ENCODE results near the gene GPSM1. TPM values are rescaled to one million over a fixed set of nuclear protein-coding genes. Genes with fewer than 3 reads are reported as not detected.

Gene GPSM1
- total and polyA plus RNA-seq, 11 donors, result 24.1 to 80.2 (median 31.7) TPM

- H3K27me3 ChIP-seq, result no peaks in the 10 kb centered on the region
- ATAC-seq (no peak), DNase-seq (peak in 2 of 5 donors; percentile 15 to 56)
- no peak overlapping the region for H3K4me3 ChIP-seq
- TF ChIP-seq POLR2A (IDR thresholded peaks at IDR 0.05), result no peak
- WGBS, 4 donors, result 57 to 78% (median 72%) methylated on average over 15 to 25 of the region's 25 CpGs
- H3K4me1 ChIP-seq, result no peaks in the 10 kb centered on the region
- no peaks in the 10 kb centered on the region for H3K9me3 ChIP-seq
- H3K36me3 ChIP-seq, result no peaks in the 10 kb centered on the region
- intact Hi-C loops (cut with DNase I), result no loop called here
- H3K27ac ChIP-seq, result no peak overlapping the region
These were observed 30.2 kb upstream of the GPSM1 start for GRCh38 chr9:136297016-136297691.

- no peak for ATAC-seq
- Histone ChIP-seq H3K36me3 (no peaks in the 10 kb centered on the region), H3K9me3 (no peaks in the 10 kb centered on the region), H3K4me1 (no peaks in the 10 kb centered on the region), H3K27me3 (peaks cover 0 to 3% (median 0%) of the 10 kb centered on the region in 9 donors), H3K4me3 (no peak overlapping the region), H3K27ac (no peak overlapping the region)
- intact Hi-C loops (cut with DNase I), result no loop called here
- WGBS, 4 donors, result 72 to 75% (median 74%) methylated on average over 25 to 26 of the region's 26 CpGs
- peak in 2 of 5 donors; percentile 8 to 22 for DNase-seq
- TF ChIP-seq POLR2A (IDR thresholded peaks at IDR 0.05), result no peak
- TF ChIP-seq, protein P1, sequence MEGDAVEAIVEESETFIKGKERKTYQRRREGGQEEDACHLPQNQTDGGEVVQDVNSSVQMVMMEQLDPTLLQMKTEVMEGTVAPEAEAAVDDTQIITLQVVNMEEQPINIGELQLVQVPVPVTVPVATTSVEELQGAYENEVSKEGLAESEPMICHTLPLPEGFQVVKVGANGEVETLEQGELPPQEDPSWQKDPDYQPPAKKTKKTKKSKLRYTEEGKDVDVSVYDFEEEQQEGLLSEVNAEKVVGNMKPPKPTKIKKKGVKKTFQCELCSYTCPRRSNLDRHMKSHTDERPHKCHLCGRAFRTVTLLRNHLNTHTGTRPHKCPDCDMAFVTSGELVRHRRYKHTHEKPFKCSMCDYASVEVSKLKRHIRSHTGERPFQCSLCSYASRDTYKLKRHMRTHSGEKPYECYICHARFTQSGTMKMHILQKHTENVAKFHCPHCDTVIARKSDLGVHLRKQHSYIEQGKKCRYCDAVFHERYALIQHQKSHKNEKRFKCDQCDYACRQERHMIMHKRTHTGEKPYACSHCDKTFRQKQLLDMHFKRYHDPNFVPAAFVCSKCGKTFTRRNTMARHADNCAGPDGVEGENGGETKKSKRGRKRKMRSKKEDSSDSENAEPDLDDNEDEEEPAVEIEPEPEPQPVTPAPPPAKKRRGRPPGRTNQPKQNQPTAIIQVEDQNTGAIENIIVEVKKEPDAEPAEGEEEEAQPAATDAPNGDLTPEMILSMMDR (IDR thresholded peaks at IDR 0.05), result no peak
These were observed 29.3 kb upstream of the GPSM1 start for GRCh38 chr9:136297766-136298735.

GRCh38 chr9:136299116-136299515, 28.2 kb upstream of the GPSM1 start:
- H3K27ac ChIP-seq, result no peak overlapping the region
- H3K4me3 ChIP-seq, result no peak overlapping the region
- TF ChIP-seq, protein P1 (IDR thresholded peaks at IDR 0.05), result no peak
- TF ChIP-seq POLR2A (IDR thresholded peaks at IDR 0.05), result no peak
- 80 to 81% (median 81%) methylated on average over 15 to 18 of the region's 18 CpGs for WGBS, 4 donors
- H3K36me3 ChIP-seq, result no peaks in the 10 kb centered on the region
- DNase-seq, result no peak
- intact Hi-C loops (cut with DNase I), result no loop called here
- ATAC-seq, result no peak
- H3K27me3 ChIP-seq, result peaks cover 0 to 10% (median 0%) of the 10 kb centered on the region in 9 donors
- no peaks in the 10 kb centered on the region for H3K4me1 ChIP-seq
- H3K9me3 ChIP-seq, result no peaks in the 10 kb centered on the region

DNA sequence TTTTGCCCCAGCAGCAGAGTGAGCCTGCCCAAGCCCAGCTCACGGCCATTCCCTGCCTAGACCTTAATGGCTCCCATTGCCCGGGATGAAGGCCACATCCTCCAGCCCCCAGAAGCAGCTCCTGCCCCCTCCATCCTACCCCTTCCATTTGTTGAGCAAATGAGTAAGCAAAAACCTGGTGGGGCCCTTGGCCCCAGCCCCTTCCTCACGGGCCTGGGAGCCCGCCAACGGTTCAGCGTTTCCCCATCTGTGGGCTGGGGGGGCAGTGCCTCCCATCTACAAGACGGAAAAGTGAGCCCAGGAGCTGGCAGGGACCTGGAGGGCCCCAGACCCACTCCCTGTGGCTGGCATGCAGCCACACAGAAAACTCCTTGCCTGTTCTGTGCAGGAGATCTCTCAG, 27.8 kb upstream of the GPSM1 start:
- no peak overlapping the region for H3K4me3 ChIP-seq
- H3K36me3 ChIP-seq, result no peaks in the 10 kb centered on the region
- ATAC-seq (no peak), DNase-seq (no peak)
- TF ChIP-seq, protein P1 (IDR thresholded peaks at IDR 0.05), result no peak
- no peak for TF ChIP-seq POLR2A (IDR thresholded peaks at IDR 0.05)
- intact Hi-C loops (cut with DNase I), result no loop called here
- 45 to 57% (median 51%) methylated on average over 7 of the region's 7 CpGs for WGBS, 4 donors
- H3K27me3 ChIP-seq, result peaks cover 0 to 10% (median 0%) of the 10 kb centered on the region in 9 donors
- H3K9me3 ChIP-seq, result no peaks in the 10 kb centered on the region
- H3K27ac ChIP-seq, result no peak overlapping the region
- H3K4me1 ChIP-seq, result no peaks in the 10 kb centered on the region
